Endothelial cell (in vitro differentiated cells): ENCODE measurements around the gene CBX7. TPM values are rescaled to one million over a fixed set of nuclear protein-coding genes. Genes with fewer than 3 reads are reported as not detected.
A peak's percentile ranks its signal among the peaks of the same experiment; 100 is the strongest.

Source experiments
- DNase-seq: peaks from one replicate; pipeline ENCODE4 v3.0.0; 2021; ENCODE audit warnings: low spot score
- H3K27ac Mint-ChIP-seq: one replicate; pipeline ENCODE4 v1.8.0; 2021; ENCODE audit warnings: mixed read lengths, inconsistent platforms; ENCODE audit not compliant: unreplicated experiment
- H3K27me3 Mint-ChIP-seq: one replicate; pipeline ENCODE4 v1.8.0; 2021; ENCODE audit warnings: mild to moderate bottlenecking, moderate library complexity, mixed read lengths, inconsistent platforms; ENCODE audit not compliant: unreplicated experiment
- H3K36me3 Mint-ChIP-seq: one replicate; pipeline ENCODE4 v1.8.0; 2021; ENCODE audit warnings: mild to moderate bottlenecking, low read depth, mixed read lengths, inconsistent platforms; ENCODE audit not compliant: unreplicated experiment
- H3K4me1 Mint-ChIP-seq: one replicate; pipeline ENCODE4 v1.8.0; 2021; ENCODE audit warnings: mild to moderate bottlenecking, mixed read lengths, inconsistent platforms; ENCODE audit not compliant: unreplicated experiment
- H3K4me3 Mint-ChIP-seq: one replicate; pipeline ENCODE4 v1.8.0; 2021; ENCODE audit warnings: mild to moderate bottlenecking, mixed read lengths, inconsistent platforms; ENCODE audit not compliant: unreplicated experiment
- H3K9me3 Mint-ChIP-seq: one replicate; pipeline ENCODE4 v1.8.0; 2021; ENCODE audit warnings: mixed read lengths, inconsistent platforms; ENCODE audit not compliant: unreplicated experiment
- total RNA-seq: library from RNA; stranded (reverse); fragmentation: NEBNext Ultra II Directional; extraction: Animal tissue kit (Norgen Biotek cat#: 25700); gene quantifications from one replicate; pipeline ENCODE4 v1.2.1, GENCODE V29; 2021; ENCODE audit not compliant: unreplicated experiment
- TF ChIP-seq, protein P1 (sequence below): fragments of 200-600 bp; sonication (generic); IDR thresholded peaks from one replicate; pipeline ENCODE4 v1.5.0; 2021; ENCODE audit warnings: antibody characterized with exemption; ENCODE audit not compliant: unreplicated experiment

CBX7 gene
- total RNA-seq, 1 donor from 2014 or later, result 3.5 TPM

DNA sequence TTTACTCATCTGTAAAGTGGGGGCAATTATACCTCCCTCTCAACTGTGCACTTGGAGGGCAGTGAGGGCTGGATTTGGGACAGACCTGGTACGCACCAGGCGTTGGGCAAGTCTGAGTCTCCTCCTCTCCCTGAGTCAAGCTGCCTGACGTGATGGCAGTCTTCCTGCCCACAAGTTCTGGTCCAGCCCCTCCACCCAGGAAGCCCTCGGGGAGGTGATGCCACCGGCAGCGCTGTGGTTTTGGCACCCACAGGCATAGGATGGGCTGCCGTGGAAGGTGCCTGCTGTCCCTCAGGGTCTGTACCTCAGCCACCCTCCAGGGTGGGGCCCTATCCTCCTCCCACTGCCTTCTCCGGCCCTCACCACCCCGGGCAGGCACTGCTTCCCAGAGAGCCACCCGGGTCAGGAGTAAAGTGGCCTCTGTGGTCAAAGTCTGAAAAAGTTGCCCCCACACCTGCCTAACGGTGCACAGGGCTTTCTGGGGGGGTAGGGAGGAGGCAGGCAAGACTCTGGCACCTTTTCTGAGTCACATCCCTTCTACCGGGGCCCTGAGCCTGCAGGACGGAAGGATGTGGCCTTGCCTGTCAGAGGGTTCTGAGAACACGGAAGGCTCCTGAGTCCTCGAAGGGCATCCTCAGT lies 61.9 kb downstream of the CBX7 start:
- no peaks in the 10 kb centered on the region for H3K36me3 Mint-ChIP-seq
- no peak overlapping the region for H3K27ac Mint-ChIP-seq
- TF ChIP-seq, protein P1, sequence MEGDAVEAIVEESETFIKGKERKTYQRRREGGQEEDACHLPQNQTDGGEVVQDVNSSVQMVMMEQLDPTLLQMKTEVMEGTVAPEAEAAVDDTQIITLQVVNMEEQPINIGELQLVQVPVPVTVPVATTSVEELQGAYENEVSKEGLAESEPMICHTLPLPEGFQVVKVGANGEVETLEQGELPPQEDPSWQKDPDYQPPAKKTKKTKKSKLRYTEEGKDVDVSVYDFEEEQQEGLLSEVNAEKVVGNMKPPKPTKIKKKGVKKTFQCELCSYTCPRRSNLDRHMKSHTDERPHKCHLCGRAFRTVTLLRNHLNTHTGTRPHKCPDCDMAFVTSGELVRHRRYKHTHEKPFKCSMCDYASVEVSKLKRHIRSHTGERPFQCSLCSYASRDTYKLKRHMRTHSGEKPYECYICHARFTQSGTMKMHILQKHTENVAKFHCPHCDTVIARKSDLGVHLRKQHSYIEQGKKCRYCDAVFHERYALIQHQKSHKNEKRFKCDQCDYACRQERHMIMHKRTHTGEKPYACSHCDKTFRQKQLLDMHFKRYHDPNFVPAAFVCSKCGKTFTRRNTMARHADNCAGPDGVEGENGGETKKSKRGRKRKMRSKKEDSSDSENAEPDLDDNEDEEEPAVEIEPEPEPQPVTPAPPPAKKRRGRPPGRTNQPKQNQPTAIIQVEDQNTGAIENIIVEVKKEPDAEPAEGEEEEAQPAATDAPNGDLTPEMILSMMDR, result no peak
- H3K9me3 Mint-ChIP-seq, result no peaks in the 10 kb centered on the region
- H3K4me1 Mint-ChIP-seq, result peaks cover 4% of the 10 kb centered on the region
- no peak for DNase-seq
- H3K27me3 Mint-ChIP-seq, result peaks cover 11% of the 10 kb centered on the region
- H3K4me3 Mint-ChIP-seq, result no peak overlapping the region

DNA sequence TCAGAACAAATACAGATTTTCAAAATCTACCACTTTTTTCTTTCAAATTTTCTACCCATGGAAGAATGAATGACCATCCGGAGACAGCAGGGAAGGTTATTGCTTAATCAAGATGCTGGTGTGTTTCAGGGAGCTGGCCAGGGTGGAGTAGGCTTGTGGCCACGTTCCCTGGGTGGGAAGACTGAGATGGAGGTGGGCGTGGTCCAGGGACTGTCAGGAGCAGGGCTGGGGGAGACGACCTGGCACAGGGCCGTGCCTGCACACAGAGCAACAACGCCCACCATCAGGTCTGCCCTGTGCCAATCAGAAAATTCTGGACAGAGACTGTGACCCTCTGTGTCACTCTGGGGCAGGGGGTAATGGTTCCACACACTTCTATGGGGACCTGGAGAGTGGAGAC lies 62.6 kb downstream of the CBX7 start:
- H3K9me3 Mint-ChIP-seq, result no peaks in the 10 kb centered on the region
- no peak for DNase-seq

DNA sequence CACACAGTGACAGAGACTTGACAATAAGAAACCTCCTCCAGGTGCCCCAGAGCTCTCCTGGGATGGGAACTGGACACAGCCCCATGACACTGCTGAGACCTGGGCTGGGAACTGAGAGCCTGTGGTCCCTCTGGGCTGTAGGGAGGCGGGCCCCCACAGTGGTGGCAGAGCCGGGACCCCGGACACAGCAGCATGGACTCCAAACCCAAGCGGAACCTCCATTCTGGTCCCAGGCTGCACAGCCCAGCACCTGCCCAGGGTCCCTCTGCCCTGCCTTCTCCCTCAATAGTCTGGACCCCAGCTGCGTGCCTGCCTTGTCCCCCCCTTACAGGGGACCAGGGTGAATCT lies 63.8 kb downstream of the CBX7 start:
- Mint-ChIP-seq H3K9me3 (no peaks in the 10 kb centered on the region), H3K27ac (peak overlapping the region; percentile 7), H3K4me3 (no peak overlapping the region), H3K27me3 (peaks cover 14% of the 10 kb centered on the region), H3K36me3 (no peaks in the 10 kb centered on the region), H3K4me1 (peaks cover 4% of the 10 kb centered on the region)
- DNase-seq, result no peak
- TF ChIP-seq, protein P1, result no peak

More for the DNA sequence above, 62.6 kb downstream of the CBX7 start:
- TF ChIP-seq, protein P1, result no peak
- Mint-ChIP-seq H3K27me3 (peaks cover 13% of the 10 kb centered on the region), H3K4me1 (peaks cover 4% of the 10 kb centered on the region), H3K4me3 (no peak overlapping the region), H3K36me3 (no peaks in the 10 kb centered on the region), H3K27ac (no peak overlapping the region)

DNA sequence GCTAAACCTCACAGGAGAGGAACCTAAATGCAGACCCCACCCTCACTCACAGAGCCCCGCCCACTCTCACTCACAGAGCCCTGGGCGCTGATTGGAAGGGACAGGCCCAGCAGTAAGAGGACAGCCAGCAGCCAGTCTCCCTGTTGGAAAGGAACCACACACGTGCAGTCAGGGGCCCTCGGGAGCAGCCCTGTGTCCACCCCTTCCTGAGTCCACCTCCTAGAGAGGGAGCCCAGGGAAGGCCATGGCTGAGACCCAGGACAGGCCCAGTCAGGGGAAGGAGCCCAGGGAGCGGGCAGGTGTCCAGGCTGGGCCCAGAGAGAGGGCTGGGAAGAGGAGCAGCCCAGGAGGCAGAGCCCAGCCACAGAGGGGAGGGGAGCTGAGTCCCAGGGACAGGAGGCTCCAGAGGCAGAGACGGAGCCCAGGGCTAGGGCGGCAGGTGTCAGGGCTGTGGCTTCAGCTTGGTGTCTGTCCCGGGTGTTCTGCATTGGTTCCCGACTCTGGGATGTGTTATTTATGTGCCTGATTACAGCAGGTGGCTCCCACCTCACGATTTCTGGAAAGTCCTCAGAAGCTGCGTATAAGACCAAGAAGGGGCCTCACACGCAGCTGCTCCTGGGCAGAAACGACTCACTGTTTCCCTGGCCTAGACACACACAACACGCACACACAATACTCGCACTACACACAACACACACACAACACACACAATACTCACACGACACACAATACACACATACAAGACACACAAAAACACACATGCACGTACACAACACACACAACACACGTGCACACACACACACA lies 64.4 kb downstream of the CBX7 start:
- peaks cover 14% of the 10 kb centered on the region for H3K27me3 Mint-ChIP-seq
- H3K4me3 Mint-ChIP-seq, result no peak overlapping the region
- no peaks in the 10 kb centered on the region for H3K9me3 Mint-ChIP-seq
- peak overlapping the region; percentile 7 for H3K27ac Mint-ChIP-seq
- H3K36me3 Mint-ChIP-seq, result no peaks in the 10 kb centered on the region
- peaks cover 4% of the 10 kb centered on the region for H3K4me1 Mint-ChIP-seq
- DNase-seq, result peak; percentile 30
- TF ChIP-seq, protein P1, result no peak

DNA sequence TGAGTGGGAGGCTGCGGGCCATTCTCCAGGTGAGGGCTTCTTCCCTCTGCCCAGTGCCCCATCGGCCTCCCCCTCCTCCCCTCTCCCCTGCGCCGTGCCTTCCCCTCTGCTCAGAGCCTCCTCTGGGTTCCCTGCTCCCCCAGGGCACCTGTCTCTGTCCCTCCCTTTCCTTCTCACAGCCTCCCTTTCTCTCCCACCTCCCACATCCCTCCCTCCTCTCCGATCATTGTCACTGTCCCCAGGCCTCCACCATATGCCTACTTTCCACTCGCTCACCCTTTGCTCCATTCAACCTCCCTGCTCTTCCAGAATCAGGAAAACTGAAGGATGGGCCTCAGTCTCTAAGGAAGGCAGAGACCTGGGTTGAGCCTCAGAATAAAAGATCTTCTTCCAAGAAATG lies 65.4 kb downstream of the CBX7 start:
- Mint-ChIP-seq H3K27ac (no peak overlapping the region), H3K4me1 (peaks cover 4% of the 10 kb centered on the region), H3K27me3 (peaks cover 16% of the 10 kb centered on the region), H3K9me3 (no peaks in the 10 kb centered on the region), H3K4me3 (no peak overlapping the region), H3K36me3 (no peaks in the 10 kb centered on the region)
- TF ChIP-seq, protein P1, result no peak
- DNase-seq, result no peak
